Glutamatergic neuron (in vitro differentiated cells): ENCODE measurements around the gene NBEA. TPM values are rescaled to one million over a fixed set of nuclear protein-coding genes. Genes with fewer than 3 reads are reported as not detected.

Experiments used
- DNase-seq: peaks from one replicate; pipeline ENCODE4 v3.0.0; 2022
- H3K27ac Mint-ChIP-seq: one replicate; pipeline ENCODE4 v1.8.0; 2020; ENCODE audit warnings: mild to moderate bottlenecking, mixed read lengths, inconsistent platforms; ENCODE audit not compliant: unreplicated experiment
- H3K27me3 Mint-ChIP-seq: one replicate; pipeline ENCODE4 v1.8.0; 2020; ENCODE audit warnings: mild to moderate bottlenecking, moderate library complexity, mixed read lengths, inconsistent platforms; ENCODE audit not compliant: unreplicated experiment
- H3K36me3 Mint-ChIP-seq: one replicate; pipeline ENCODE4 v1.8.0; 2020; ENCODE audit warnings: mild to moderate bottlenecking, mixed read lengths, inconsistent platforms; ENCODE audit not compliant: unreplicated experiment
- H3K4me1 Mint-ChIP-seq: one replicate; pipeline ENCODE4 v1.8.0; 2020; ENCODE audit warnings: mild to moderate bottlenecking, low read depth, mixed read lengths, inconsistent platforms; ENCODE audit not compliant: unreplicated experiment
- H3K4me3 Mint-ChIP-seq: one replicate; pipeline ENCODE4 v1.8.0; 2020; ENCODE audit warnings: mild to moderate bottlenecking, mixed read lengths, inconsistent platforms; ENCODE audit not compliant: unreplicated experiment
- H3K9me3 Mint-ChIP-seq: one replicate; pipeline ENCODE4 v1.8.0; 2020; ENCODE audit warnings: mild to moderate bottlenecking, moderate library complexity, mixed read lengths, inconsistent platforms; ENCODE audit not compliant: unreplicated experiment
- total RNA-seq: library from RNA; stranded (reverse); fragmentation: NEBNext Ultra II Directional; extraction: Animal tissue kit (Norgen Biotek cat#: 25700); gene quantifications from one replicate; pipeline ENCODE4 v1.2.1, GENCODE V29; 2021; ENCODE audit not compliant: unreplicated experiment
- TF ChIP-seq, protein P1 (sequence below): fragments of 200-600 bp; sonication (generic); IDR thresholded peaks from one replicate; pipeline ENCODE4 v1.5.0; 2021; ENCODE audit not compliant: partially characterized antibody, unreplicated experiment

NBEA gene
- total RNA-seq, 1 donor from 2014 or later: 48.3 TPM

DNA sequence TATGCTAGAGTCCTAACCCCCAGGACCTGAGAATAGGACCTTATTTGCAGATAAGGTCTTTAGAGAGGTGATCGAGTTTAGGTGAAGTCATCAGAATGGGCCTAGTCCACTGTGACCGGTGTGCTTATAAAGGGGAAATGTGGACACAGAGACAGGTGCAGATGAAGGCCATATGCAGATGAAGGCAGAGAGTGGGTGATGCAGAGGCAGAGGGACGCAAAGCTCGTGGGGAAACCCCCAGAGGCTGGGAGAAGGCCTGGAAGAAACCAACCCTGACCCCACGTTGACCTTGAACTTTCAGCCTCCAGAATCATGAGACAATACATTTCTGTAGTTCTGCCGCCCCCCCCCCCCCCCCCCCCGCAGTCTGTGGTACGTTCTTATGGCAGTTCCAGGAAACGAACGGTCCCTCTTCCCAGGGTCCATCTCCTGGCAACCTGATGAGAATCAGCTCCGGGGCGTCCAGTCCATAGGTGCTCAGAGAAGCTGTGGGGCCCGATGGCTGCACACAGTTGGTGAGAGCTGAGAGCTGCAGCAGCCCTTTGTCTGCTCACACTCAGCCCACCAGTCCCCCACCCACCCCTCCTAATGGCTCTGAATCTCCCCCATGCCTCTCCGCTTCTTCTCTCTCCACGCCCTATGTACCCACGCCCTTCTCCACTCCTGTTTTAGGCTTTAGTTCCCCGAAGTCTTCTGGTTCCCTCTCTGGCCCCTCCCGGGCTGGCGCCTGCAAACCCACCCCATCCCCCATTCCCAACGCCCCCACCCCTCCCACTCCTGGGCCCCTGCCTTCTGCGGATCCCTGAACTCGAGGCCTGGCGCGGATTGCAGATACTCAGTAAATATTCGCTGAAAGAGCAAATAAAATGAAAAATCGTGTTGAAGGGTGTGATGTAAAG lies 752.7 kb downstream of the NBEA start:
- peaks cover 2% of the 10 kb centered on the region for H3K27me3 Mint-ChIP-seq
- no peak overlapping the region for H3K27ac Mint-ChIP-seq
- H3K9me3 Mint-ChIP-seq: no peaks in the 10 kb centered on the region
- no peak for DNase-seq
- H3K36me3 Mint-ChIP-seq: no peaks in the 10 kb centered on the region
- H3K4me1 Mint-ChIP-seq: peaks cover 6% of the 10 kb centered on the region
- TF ChIP-seq, protein P1, sequence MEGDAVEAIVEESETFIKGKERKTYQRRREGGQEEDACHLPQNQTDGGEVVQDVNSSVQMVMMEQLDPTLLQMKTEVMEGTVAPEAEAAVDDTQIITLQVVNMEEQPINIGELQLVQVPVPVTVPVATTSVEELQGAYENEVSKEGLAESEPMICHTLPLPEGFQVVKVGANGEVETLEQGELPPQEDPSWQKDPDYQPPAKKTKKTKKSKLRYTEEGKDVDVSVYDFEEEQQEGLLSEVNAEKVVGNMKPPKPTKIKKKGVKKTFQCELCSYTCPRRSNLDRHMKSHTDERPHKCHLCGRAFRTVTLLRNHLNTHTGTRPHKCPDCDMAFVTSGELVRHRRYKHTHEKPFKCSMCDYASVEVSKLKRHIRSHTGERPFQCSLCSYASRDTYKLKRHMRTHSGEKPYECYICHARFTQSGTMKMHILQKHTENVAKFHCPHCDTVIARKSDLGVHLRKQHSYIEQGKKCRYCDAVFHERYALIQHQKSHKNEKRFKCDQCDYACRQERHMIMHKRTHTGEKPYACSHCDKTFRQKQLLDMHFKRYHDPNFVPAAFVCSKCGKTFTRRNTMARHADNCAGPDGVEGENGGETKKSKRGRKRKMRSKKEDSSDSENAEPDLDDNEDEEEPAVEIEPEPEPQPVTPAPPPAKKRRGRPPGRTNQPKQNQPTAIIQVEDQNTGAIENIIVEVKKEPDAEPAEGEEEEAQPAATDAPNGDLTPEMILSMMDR: no peak
- H3K4me3 Mint-ChIP-seq: no peak overlapping the region

- Mint-ChIP-seq H3K4me1 (peaks cover 11% of the 10 kb centered on the region), H3K36me3 (no peaks in the 10 kb centered on the region), H3K9me3 (no peaks in the 10 kb centered on the region), H3K4me3 (no peak overlapping the region), H3K27ac (no peak overlapping the region), H3K27me3 (peaks cover 2% of the 10 kb centered on the region)
- no peak for DNase-seq
- TF ChIP-seq, protein P1: no peak
Measured at GRCh38 chr13:35695448-35695770, 753.3 kb downstream of the NBEA start.

- H3K36me3 Mint-ChIP-seq: no peaks in the 10 kb centered on the region
- TF ChIP-seq, protein P1: no peak
- DNase-seq: no peak
- no peak overlapping the region for H3K27ac Mint-ChIP-seq
- H3K4me1 Mint-ChIP-seq: peaks cover 11% of the 10 kb centered on the region
- no peaks in the 10 kb centered on the region for H3K9me3 Mint-ChIP-seq
- H3K27me3 Mint-ChIP-seq: peaks cover 2% of the 10 kb centered on the region
- H3K4me3 Mint-ChIP-seq: no peak overlapping the region
Measured at GRCh38 chr13:35697186-35697730, 755.2 kb downstream of the NBEA start.

GRCh38 chr13:35698911-35699576 lies 757.0 kb downstream of the NBEA start:
- Mint-ChIP-seq H3K27ac (no peak overlapping the region), H3K4me1 (peaks cover 7% of the 10 kb centered on the region)
- no peak for DNase-seq

More at GRCh38 chr13:35698911-35699576, 757.0 kb downstream of the NBEA start:
- H3K36me3 Mint-ChIP-seq: no peaks in the 10 kb centered on the region
- no peaks in the 10 kb centered on the region for H3K9me3 Mint-ChIP-seq
- TF ChIP-seq, protein P1: no peak
- H3K4me3 Mint-ChIP-seq: no peak overlapping the region
- H3K27me3 Mint-ChIP-seq: peaks cover 2% of the 10 kb centered on the region
